DMS53 (cell line): ENCODE results near the gene FASTK.
A peak's percentile ranks its signal among the peaks of the same experiment; 100 is the strongest.

Experiments used
- DNase-seq: peaks from one replicate; lab custom pipeline; 2025; lab: John Stamatoyannopoulos, UW

FASTK gene

GRCh38 chr7:151080522-151081169 is at the start of gene FASTK:
TSS of gene FASTK (minus strand) at chr7:151080809. CDS start at chr7:151080766, 43 bp downstream.
- DNase-seq = peak; percentile 98

DNA sequence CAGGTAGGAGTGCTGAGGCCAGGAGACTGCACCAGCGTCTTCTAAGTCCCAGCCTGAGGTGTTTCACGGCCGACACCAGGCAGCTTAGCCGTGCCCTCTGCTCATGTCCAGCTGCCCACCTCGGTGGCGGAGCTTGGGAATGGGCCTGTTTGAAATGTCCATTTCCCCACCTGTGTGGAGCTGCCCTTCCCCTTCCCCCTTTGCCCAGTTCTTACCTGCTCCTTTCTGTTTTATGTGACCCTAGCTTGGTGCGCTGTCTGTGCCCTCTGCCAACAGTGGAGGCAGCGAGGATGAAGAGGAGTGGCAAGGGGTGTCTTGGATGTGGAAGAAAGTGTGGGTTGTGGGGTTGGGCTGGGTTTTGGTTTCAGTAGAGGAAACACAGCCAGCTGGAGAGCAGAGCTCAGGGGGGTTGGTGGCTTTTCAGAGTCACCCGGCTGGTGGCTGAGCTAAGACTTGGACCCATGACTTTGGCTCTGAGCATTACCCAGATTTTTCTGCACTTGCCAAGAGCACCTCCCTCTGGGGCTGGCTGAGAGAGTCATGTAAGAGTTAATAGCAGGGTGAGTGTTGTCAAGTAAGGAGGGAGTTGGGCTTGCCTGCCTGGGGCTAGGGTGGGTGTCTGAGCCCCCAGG is 49.5 kb upstream of the FASTK start:
- DNase-seq = no peak

GRCh38 chr7:151129117-151129959 is 48.7 kb upstream of the FASTK start:
- DNase-seq = no peak

GRCh38 chr7:151128716-151129115 is 48.1 kb upstream of the FASTK start:
- no peak for DNase-seq

- no peak for DNase-seq
These were observed 47.5 kb upstream of the FASTK start for GRCh38 chr7:151128144-151128543.

- DNase-seq = no peak
These were observed 46.0 kb upstream of the FASTK start for GRCh38 chr7:151126491-151127137.

GRCh38 chr7:151125846-151126481 is 45.4 kb upstream of the FASTK start:
- no peak for DNase-seq

GRCh38 chr7:151125470-151125845 is 44.8 kb upstream of the FASTK start:
- DNase-seq = no peak

DNA sequence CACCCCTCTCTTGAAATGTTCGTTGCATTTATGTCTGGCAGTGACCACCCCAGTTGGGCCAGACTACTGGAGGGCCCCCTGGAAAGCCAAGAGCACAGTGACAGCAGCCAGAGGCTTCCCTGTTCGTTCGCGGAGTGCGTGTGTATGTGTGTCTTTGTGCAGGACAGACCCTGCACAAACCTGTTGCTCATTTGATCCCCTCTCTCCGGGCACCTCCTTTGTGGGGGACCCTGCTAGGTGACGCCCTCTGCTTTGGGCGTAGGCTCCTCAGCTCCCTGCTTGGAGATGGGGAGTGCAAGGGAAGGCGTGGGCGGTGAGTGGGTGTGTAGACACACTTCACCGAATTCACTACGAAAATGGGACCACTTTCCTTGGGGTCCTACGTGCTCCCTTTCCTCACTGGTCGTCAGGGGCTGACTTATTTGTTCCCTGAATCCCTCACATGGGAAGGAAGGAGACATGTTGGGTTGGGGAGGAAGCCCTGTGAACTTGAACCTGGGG is 44.3 kb upstream of the FASTK start:
- DNase-seq = no peak

DNA sequence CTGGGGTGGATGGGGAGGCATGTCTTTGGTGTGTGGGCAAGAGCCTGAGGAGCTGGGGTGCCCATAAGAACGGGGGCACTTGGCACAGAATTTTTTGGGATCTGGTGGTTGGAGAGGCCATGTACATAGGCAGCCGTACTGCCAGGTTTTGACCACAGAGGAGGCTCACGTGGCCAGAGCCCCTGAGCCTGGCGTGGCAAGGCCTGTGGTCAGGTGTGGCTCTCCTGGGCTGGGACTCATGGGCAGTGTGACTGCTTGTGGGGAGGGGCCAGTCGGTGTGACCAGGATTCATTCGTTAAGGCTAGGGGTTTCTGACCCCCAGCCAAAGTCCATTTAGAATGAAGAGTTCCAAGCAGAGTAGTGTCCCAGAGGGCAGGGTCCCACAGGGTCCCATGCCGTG is 43.9 kb upstream of the FASTK start:
- no peak for DNase-seq

- peak; percentile 94 for DNase-seq
These were observed 43.3 kb upstream of the FASTK start for GRCh38 chr7:151123822-151124464.

DNA sequence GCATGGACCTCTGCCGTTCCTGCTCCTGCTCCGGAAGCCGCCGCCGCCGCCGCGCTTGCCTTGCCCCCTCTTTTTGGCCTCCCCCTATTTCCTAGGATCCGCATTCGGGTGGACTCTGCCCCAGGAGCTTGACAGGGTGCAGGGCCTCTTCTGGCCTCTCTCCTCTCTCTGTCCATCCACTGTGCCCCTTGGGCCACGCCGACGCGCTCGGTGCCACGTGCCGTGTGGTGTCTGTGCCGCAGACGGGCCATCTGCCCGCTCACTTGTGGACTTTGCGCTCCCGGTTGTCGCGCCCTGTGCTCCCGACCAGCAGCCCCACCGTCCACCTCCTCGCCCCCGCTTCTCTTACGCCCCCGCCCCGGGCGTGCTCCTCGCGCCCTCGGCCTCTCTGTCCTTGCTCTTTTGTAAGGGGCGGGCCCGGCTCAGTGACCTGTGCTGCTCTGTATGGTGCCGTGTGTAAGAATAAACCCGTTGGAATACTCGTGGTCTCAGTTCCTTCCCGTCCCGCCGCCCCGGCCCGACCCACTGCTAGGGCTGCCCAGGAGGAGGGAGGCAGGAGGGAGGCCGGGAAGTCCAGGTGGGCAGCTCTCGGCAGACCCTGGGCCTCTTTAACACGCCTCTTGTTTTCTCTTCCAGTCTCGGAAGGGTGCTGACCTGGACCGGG is 42.7 kb upstream of the FASTK start:
- DNase-seq = no peak

GRCh38 chr7:151122796-151123157 is 42.2 kb upstream of the FASTK start:
- no peak for DNase-seq

GRCh38 chr7:151122276-151122675 is 41.7 kb upstream of the FASTK start:
- no peak for DNase-seq

- DNase-seq = no peak
These were observed 41.0 kb upstream of the FASTK start for GRCh38 chr7:151121380-151122170.

DNA sequence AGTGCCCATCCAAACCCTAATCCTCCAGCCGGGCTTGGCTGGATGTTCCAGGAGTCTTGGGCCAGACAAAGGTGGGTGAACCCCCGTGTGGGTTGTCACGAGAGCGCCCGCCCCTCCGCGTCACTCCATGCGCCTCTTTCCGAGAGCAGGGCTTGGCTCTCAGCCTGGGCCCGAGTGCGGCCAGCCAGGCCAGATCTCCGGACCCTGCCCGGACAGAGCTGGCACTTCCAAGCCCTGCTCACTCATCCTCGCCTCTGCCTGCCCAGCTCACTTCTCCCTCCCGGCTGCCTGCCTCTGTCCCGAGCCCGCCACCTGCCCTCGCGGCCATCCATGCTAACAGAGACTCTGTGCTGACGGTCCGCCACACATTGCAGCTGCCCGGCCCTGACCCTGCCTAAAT is 40.3 kb upstream of the FASTK start:
- peak; percentile 38 for DNase-seq

DNA sequence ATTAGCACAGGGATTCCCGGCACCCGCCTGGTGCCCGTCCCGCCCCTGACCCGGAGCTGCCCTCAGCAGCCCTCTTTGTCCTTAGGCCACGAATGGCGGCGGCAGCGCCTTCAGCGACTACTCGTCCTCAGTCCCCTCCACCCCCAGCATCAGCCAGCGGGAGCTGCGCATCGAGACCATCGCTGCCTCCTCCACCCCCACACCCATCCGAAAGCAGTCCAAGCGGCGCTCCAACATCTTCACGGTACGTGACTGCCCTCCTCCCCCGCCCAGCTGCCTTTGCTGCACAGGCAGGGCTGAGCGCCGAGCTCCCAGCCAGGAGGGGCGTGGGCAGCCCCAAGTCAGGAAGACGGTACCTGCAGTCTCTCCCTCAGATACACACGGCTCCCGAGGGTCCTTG is 39.3 kb upstream of the FASTK start:
- no peak for DNase-seq

- no peak for DNase-seq
These were observed 38.4 kb upstream of the FASTK start for GRCh38 chr7:151119055-151119415.

GRCh38 chr7:151118108-151119054 is 37.8 kb upstream of the FASTK start:
- DNase-seq = no peak
